Fibroblast of skin of abdomen (primary cell): Measurements from ENCODE around the gene ITGA1.
"Not testable (repeated sequence)": the region's sequence is repeated elsewhere in the genome, so short reads cannot be mapped to it uniquely, and the experiment has no call there.

ENCODE experiments used
- DNase-seq: peaks from one replicate; pipeline ENCODE4 v3.0.0-alpha.2; 2013

Gene ITGA1

GRCh38 chr5:52802272-52802973, 14.7 kb downstream of the ITGA1 start:
- no peak for DNase-seq

- DNase-seq: no peak
Measured at GRCh38 chr5:52802974-52803336, 15.2 kb downstream of the ITGA1 start.

GRCh38 chr5:52804387-52804791, 16.7 kb downstream of the ITGA1 start:
- no peak for DNase-seq

GRCh38 chr5:52804981-52805380, 17.3 kb downstream of the ITGA1 start:
- no peak for DNase-seq

- DNase-seq: no peak
Measured at GRCh38 chr5:52805615-52806014, 17.9 kb downstream of the ITGA1 start.

GRCh38 chr5:52807037-52807436, 19.3 kb downstream of the ITGA1 start:
- no peak for DNase-seq

GRCh38 chr5:52807723-52808122, 20.0 kb downstream of the ITGA1 start:
- DNase-seq: no peak

- DNase-seq: peak; percentile 32
Measured at GRCh38 chr5:52808316-52808901, 20.7 kb downstream of the ITGA1 start.

GRCh38 chr5:52809884-52810283, 22.2 kb downstream of the ITGA1 start:
- DNase-seq: peak; percentile 44

- DNase-seq: no peak
Measured at GRCh38 chr5:52810426-52810825, 22.7 kb downstream of the ITGA1 start.

GRCh38 chr5:52811067-52811749, 23.5 kb downstream of the ITGA1 start:
- peak; percentile 57 for DNase-seq

GRCh38 chr5:52814352-52815148, 26.8 kb downstream of the ITGA1 start:
- no peak for DNase-seq

- DNase-seq: no peak
Measured at GRCh38 chr5:52817818-52818217, 30.1 kb downstream of the ITGA1 start.

GRCh38 chr5:52818360-52818759, 30.6 kb downstream of the ITGA1 start:
- DNase-seq: no peak

- DNase-seq: not testable (repeated sequence)
Measured at GRCh38 chr5:52818807-52819206, 31.1 kb downstream of the ITGA1 start.

- no peak for DNase-seq
Measured at GRCh38 chr5:52821901-52822300, 34.2 kb downstream of the ITGA1 start.

- no peak for DNase-seq
Measured at GRCh38 chr5:52822437-52822836, 34.7 kb downstream of the ITGA1 start.

GRCh38 chr5:52824827-52825226, 37.1 kb downstream of the ITGA1 start:
- no peak for DNase-seq

GRCh38 chr5:52825826-52826225, 38.1 kb downstream of the ITGA1 start:
- DNase-seq: no peak

- DNase-seq: no peak
Measured at GRCh38 chr5:52827815-52828214, 40.1 kb downstream of the ITGA1 start.

- no peak for DNase-seq
Measured at GRCh38 chr5:52829664-52830063, 41.9 kb downstream of the ITGA1 start.

GRCh38 chr5:52830650-52831049, 42.9 kb downstream of the ITGA1 start:
- no peak for DNase-seq
